Endodermal cell (in vitro differentiated cells): Measurements from ENCODE around the gene PGGT1B. TPM values are rescaled to one million over a fixed set of nuclear protein-coding genes. Genes with fewer than 3 reads are reported as not detected.

Experiments used
- DNase-seq: peaks from one replicate; pipeline ENCODE4 v3.0.0-alpha.2; 2017
- H3K27ac ChIP-seq: 2 replicates; pipeline ENCODE4 v1.5.1; 2013; ENCODE audit warnings: mild to moderate bottlenecking, low read depth, low read length, moderate library complexity
- H3K27me3 ChIP-seq: 2 replicates; pipeline ENCODE4 v1.6.1; 2013; ENCODE audit warnings: mild to moderate bottlenecking, low read length, moderate library complexity; ENCODE audit not compliant: insufficient read depth, control insufficient read depth, poor library complexity, severe bottlenecking
- H3K36me3 ChIP-seq: 2 replicates; pipeline ENCODE4 v1.7.0; 2013; ENCODE audit warnings: mild to moderate bottlenecking, low read length, moderate library complexity; ENCODE audit not compliant: control insufficient read depth, insufficient read depth
- H3K4me1 ChIP-seq: one replicate; pipeline ENCODE4 v1.7.0; 2013; ENCODE audit warnings: low read length; ENCODE audit not compliant: control insufficient read depth, insufficient read depth
- H3K4me3 ChIP-seq: 2 replicates; pipeline ENCODE4 v1.5.1; 2013; ENCODE audit warnings: mild to moderate bottlenecking, low read length, moderate library complexity
- H3K9ac ChIP-seq: 2 replicates; pipeline ENCODE4 v1.6.1; 2013; ENCODE audit warnings: mild to moderate bottlenecking, low read length, moderate library complexity; ENCODE audit not compliant: poor library complexity, severe bottlenecking; ENCODE audit errors: extremely low read depth
- H3K9me3 ChIP-seq: 2 replicates; pipeline ENCODE4 v1.6.1; 2013; ENCODE audit warnings: mild to moderate bottlenecking, low read length, moderate library complexity; ENCODE audit not compliant: control insufficient read depth
- H3K27ac Mint-ChIP-seq: 2 replicates; pipeline ENCODE4 v1.8.0; 2020; ENCODE audit warnings: mixed read lengths
- H3K27me3 Mint-ChIP-seq: 2 replicates; pipeline ENCODE4 v1.8.0; 2021; ENCODE audit warnings: mild to moderate bottlenecking, mixed read lengths; ENCODE audit not compliant: insufficient read depth
- H3K36me3 Mint-ChIP-seq: 2 replicates; pipeline ENCODE4 v1.8.0; 2020; ENCODE audit warnings: low read depth, mixed read lengths
- H3K4me1 Mint-ChIP-seq: 2 replicates; pipeline ENCODE4 v1.8.0; 2020; ENCODE audit warnings: mixed read lengths
- H3K4me3 Mint-ChIP-seq: 2 replicates; pipeline ENCODE4 v1.8.0; 2020; ENCODE audit warnings: mild to moderate bottlenecking, moderate library complexity, mixed read lengths
- H3K9me3 Mint-ChIP-seq: 2 replicates; pipeline ENCODE4 v1.8.0; 2020; ENCODE audit warnings: mild to moderate bottlenecking, mixed read lengths
- WGBS, 2 experiments: methylation state at CpG; one replicate each; pipeline versions ENCODE4 v1.1.5 to v1.1.7; 2013; ENCODE audit warnings: missing lambda C conversion rate in 2 of 2, mixed read lengths in 1 of 2; ENCODE audit not compliant: insufficient coverage in 1 of 2, insufficient read length in 1 of 2; 5-methylcytosine and 5-hydroxymethylcytosine counted together
- total RNA-seq, 2 donors: library from RNA; stranded (reverse); fragmentation: NEBNext Ultra II Directional in 1 of 2; extraction: Animal tissue kit (Norgen Biotek cat#: 25700) in 1 of 2; gene quantifications; 2 replicates in 1 of 2; 3 replicates in 1 of 2; pipeline ENCODE4 v1.2.1, GENCODE V29; 2021
- TF ChIP-seq, protein P1 (sequence below): fragments of 200-600 bp; sonication (generic); conservative IDR thresholded peaks from 2 replicates; pipeline ENCODE4 v1.5.0; 2021; ENCODE audit warnings: antibody characterized with exemption, mild to moderate bottlenecking

PGGT1B gene
- total RNA-seq, 2 donors from 2014 or later, result 43.7 to 44.9 TPM

DNA sequence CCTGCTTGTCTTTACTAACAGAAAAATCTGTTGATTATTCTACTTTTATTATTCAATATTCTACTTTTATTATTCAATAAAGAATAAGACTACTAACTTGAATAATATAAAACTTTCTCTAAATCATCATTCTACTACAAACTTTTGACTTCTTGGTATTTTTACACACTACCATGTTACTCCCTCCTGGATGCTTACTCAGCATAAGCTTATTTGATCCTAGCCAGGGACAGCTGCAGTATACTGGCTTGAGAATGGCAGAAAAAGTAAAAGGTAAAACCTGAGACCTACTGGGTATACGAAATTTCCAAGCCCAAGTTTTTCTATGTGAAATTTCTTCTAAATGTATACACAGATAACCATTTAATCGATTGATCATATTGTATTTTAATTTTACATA lies 26.1 kb downstream of the PGGT1B start:
- Histone ChIP-seq H3K27me3 (no peaks in the 10 kb centered on the region), H3K9ac (no peak overlapping the region), H3K4me3 (no peak overlapping the region), H3K27ac (no peak overlapping the region), H3K4me1 (peaks cover 2% of the 10 kb centered on the region), H3K9me3 (no peaks in the 10 kb centered on the region), H3K36me3 (peaks cover 34% of the 10 kb centered on the region)
- TF ChIP-seq, protein P1, sequence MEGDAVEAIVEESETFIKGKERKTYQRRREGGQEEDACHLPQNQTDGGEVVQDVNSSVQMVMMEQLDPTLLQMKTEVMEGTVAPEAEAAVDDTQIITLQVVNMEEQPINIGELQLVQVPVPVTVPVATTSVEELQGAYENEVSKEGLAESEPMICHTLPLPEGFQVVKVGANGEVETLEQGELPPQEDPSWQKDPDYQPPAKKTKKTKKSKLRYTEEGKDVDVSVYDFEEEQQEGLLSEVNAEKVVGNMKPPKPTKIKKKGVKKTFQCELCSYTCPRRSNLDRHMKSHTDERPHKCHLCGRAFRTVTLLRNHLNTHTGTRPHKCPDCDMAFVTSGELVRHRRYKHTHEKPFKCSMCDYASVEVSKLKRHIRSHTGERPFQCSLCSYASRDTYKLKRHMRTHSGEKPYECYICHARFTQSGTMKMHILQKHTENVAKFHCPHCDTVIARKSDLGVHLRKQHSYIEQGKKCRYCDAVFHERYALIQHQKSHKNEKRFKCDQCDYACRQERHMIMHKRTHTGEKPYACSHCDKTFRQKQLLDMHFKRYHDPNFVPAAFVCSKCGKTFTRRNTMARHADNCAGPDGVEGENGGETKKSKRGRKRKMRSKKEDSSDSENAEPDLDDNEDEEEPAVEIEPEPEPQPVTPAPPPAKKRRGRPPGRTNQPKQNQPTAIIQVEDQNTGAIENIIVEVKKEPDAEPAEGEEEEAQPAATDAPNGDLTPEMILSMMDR, result no peak
- Mint-ChIP-seq H3K27ac (no peak overlapping the region), H3K9me3 (no peaks in the 10 kb centered on the region), H3K4me3 (no peak overlapping the region), H3K27me3 (no peaks in the 10 kb centered on the region), H3K4me1 (peaks cover 23% of the 10 kb centered on the region), H3K36me3 (peaks cover 16% of the 10 kb centered on the region)
- WGBS, 2 experiments, result 86% methylated on average over 1 of the region's 2 CpGs; no CpG with 5 or more reads in 1 of the 2 experiments
- DNase-seq, result no peak

DNA sequence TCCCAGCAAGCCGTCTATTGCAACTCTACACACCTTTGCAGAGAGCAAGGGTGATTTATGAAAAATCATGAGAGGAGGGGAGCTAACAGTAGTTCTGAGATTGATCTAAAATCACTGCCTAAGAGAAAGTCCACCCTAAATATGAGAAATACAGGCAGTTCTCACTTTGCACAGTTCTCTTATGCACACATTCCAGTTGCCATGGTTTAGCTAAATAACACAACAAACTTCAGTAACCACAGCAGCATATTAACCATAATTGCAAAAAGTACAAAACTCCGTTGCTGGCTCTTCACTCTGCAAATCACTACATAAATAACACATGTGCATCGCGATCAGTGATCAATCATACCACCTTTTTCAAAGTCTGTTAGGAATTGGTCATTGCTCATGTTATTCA lies 31.1 kb downstream of the PGGT1B start:
- Mint-ChIP-seq H3K27ac (no peak overlapping the region), H3K27me3 (no peaks in the 10 kb centered on the region), H3K4me1 (peaks cover 9% of the 10 kb centered on the region), H3K36me3 (peaks cover 21% of the 10 kb centered on the region), H3K4me3 (no peak overlapping the region), H3K9me3 (no peaks in the 10 kb centered on the region)
- Histone ChIP-seq H3K27ac (no peak overlapping the region), H3K27me3 (no peaks in the 10 kb centered on the region), H3K4me3 (no peak overlapping the region), H3K4me1 (no peaks in the 10 kb centered on the region), H3K36me3 (peaks cover 44% of the 10 kb centered on the region), H3K9ac (no peak overlapping the region), H3K9me3 (no peaks in the 10 kb centered on the region)
- TF ChIP-seq, protein P1, result no peak
- WGBS, 2 experiments, result 94 to 100% methylated on average over 3 to 4 of the region's 4 CpGs
- no peak for DNase-seq

DNA sequence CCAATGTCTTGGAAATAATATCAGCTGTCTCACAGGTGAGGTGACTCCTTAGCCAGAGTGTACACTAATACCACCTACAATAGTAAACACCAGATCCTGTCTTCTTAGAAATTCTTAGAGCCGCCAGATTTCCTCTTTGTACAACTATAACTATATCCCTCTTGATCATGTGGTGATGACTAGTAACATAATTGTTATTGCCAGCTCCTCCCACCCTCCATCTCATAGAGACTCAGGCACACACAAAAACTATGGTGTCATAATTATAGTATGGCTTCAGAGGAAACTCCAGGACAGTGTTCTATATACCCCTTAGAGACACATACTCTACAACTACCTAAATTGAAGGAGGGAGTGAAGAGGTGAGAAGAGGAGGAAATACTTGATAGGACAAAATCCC lies 33.1 kb downstream of the PGGT1B start:
- H3K36me3 Mint-ChIP-seq, result peaks cover 20% of the 10 kb centered on the region
- peaks cover 5% of the 10 kb centered on the region for H3K4me1 Mint-ChIP-seq
- H3K9ac ChIP-seq, result no peak overlapping the region
- H3K9me3 ChIP-seq, result no peaks in the 10 kb centered on the region
- no peaks in the 10 kb centered on the region for H3K9me3 Mint-ChIP-seq
- no peak overlapping the region for H3K4me3 ChIP-seq
- H3K27me3 ChIP-seq, result no peaks in the 10 kb centered on the region
- DNase-seq, result no peak
- no peak overlapping the region for H3K4me3 Mint-ChIP-seq
- H3K4me1 ChIP-seq, result no peaks in the 10 kb centered on the region
- H3K27ac Mint-ChIP-seq, result no peak overlapping the region
- no peaks in the 10 kb centered on the region for H3K27me3 Mint-ChIP-seq
- 86% methylated on average over 1 of the region's 1 CpG; no CpG with 5 or more reads in 1 of the 2 experiments for WGBS, 2 experiments
- peaks cover 41% of the 10 kb centered on the region for H3K36me3 ChIP-seq
- TF ChIP-seq, protein P1, result no peak
- no peak overlapping the region for H3K27ac ChIP-seq
